DND-41 (cell line): Measurements from ENCODE around the gene ACOX3.
"Not testable (repeated sequence)": the region's sequence is repeated elsewhere in the genome, so short reads cannot be mapped to it uniquely, and the experiment has no call there.

Experiments used
- ATAC-seq: fragments of 200-7000 bp; cut with Tn5 transposase; 3 replicates; pipeline ENCODE4 v1.9.1; 2021; ENCODE audit warnings: low read depth; ENCODE audit not compliant: insufficient read depth
- DNase-seq: peaks from one replicate; pipeline ENCODE4 v3.0.0-alpha.2; 2020
- H2AFZ ChIP-seq: 2 replicates; pipeline ENCODE4 v1.6.0; 2012; ENCODE audit warnings: low read depth, low read length
- H3K27ac ChIP-seq: 2 replicates; pipeline ENCODE4 v1.5.1; 2012; ENCODE audit warnings: low read length, inconsistent platforms
- H3K27me3 ChIP-seq: fragments of 200-600 bp; sonication (generic); 2 replicates; pipeline ENCODE4 v1.6.0; 2012; ENCODE audit warnings: low read length, mild to moderate bottlenecking, inconsistent platforms; ENCODE audit not compliant: insufficient read depth, poor library complexity
- H3K36me3 ChIP-seq: 2 replicates; pipeline ENCODE4 v1.5.1; 2012; ENCODE audit warnings: low read length, inconsistent platforms; ENCODE audit not compliant: insufficient read depth
- H3K4me1 ChIP-seq: 2 replicates; pipeline ENCODE4 v1.5.1; 2012; ENCODE audit warnings: mild to moderate bottlenecking, low read length; ENCODE audit not compliant: insufficient read depth
- H3K4me2 ChIP-seq: 2 replicates; pipeline ENCODE4 v1.6.0; 2012; ENCODE audit warnings: mild to moderate bottlenecking, moderate library complexity, low read length, inconsistent platforms; ENCODE audit not compliant: insufficient read depth
- H3K4me3 ChIP-seq, 2 experiments: fragments of 200-600 bp in 1 of 2; shearing (Covaris generic) in 1 of 2; 2 replicates each; pipeline ENCODE4 v1.5.1; 2012 to 2016; ENCODE audit warnings: inconsistent platforms in 2 of 2, low read length in 2 of 2, mild to moderate bottlenecking in 2 of 2, low read depth in 1 of 2, moderate library complexity in 1 of 2
- H3K79me2 ChIP-seq: 2 replicates; pipeline ENCODE4 v1.6.0; 2012; ENCODE audit warnings: low read length, inconsistent platforms; ENCODE audit not compliant: insufficient read depth
- H3K9ac ChIP-seq: 2 replicates; pipeline ENCODE4 v1.6.0; 2012; ENCODE audit warnings: low read depth, mild to moderate bottlenecking, inconsistent platforms, low read length, moderate library complexity
- H3K9me3 ChIP-seq: 2 replicates; pipeline ENCODE4 v1.5.1; 2012; ENCODE audit warnings: low read length, moderate library complexity, mild to moderate bottlenecking, inconsistent platforms; ENCODE audit not compliant: insufficient read depth, severe bottlenecking
- H4K20me1 ChIP-seq: 2 replicates; pipeline ENCODE4 v1.6.0; 2012; ENCODE audit warnings: low read length; ENCODE audit not compliant: insufficient read depth
- CTCF ChIP-seq: IDR thresholded peaks from 2 replicates; pipeline ENCODE4 v1.5.1; 2012; ENCODE audit warnings: borderline replicate concordance, low read length, moderate library complexity, mild to moderate bottlenecking; ENCODE audit not compliant: poor library complexity, severe bottlenecking; ENCODE audit errors: extremely low read depth
- EZH2 ChIP-seq: IDR thresholded peaks from 3 replicates; pipeline ENCODE4 v1.6.1; 2012; ENCODE audit warnings: borderline replicate concordance, low read depth, mild to moderate bottlenecking, moderate library complexity, low read length, inconsistent platforms; ENCODE audit not compliant: severe bottlenecking

The ACOX3 gene

GRCh38 chr4:8387615-8388527, 52.7 kb downstream of the ACOX3 start:
- Histone ChIP-seq H3K79me2 (no peaks in the 10 kb centered on the region), H4K20me1 (no peaks in the 10 kb centered on the region; the same call in 1 of the 2 replicates), H3K36me3 (peaks cover 23% of the 10 kb centered on the region), H3K4me1 (no peaks in the 10 kb centered on the region), H3K4me2 (no peak overlapping the region), H3K27ac (no peak overlapping the region), H3K9ac (no peak overlapping the region), H3K9me3 (no peaks in the 10 kb centered on the region), H3K4me3 (no peak overlapping the region), H2AFZ (no peak overlapping the region), H3K27me3 (no peaks in the 10 kb centered on the region)
- ATAC-seq, result no peak
- DNase-seq, result no peak
- TF ChIP-seq EZH2 (no peak), CTCF (no peak)

- Histone ChIP-seq H3K4me2 (no peak overlapping the region), H3K36me3 (peaks cover 23% of the 10 kb centered on the region), H3K79me2 (no peaks in the 10 kb centered on the region), H3K27me3 (no peaks in the 10 kb centered on the region), H2AFZ (no peak overlapping the region), H3K4me3 (no peak overlapping the region), H4K20me1 (no peaks in the 10 kb centered on the region; the same call in 1 of the 2 replicates), H3K27ac (no peak overlapping the region), H3K9me3 (no peaks in the 10 kb centered on the region), H3K4me1 (no peaks in the 10 kb centered on the region), H3K9ac (no peak overlapping the region)
- TF ChIP-seq EZH2 (no peak), CTCF (no peak)
- DNase-seq (no peak), ATAC-seq (no peak)
Measured at GRCh38 chr4:8387194-8387593, 53.3 kb downstream of the ACOX3 start.

GRCh38 chr4:8386731-8387130, 53.8 kb downstream of the ACOX3 start:
- Histone ChIP-seq H2AFZ (no peak overlapping the region), H3K9ac (no peak overlapping the region), H3K9me3 (no peaks in the 10 kb centered on the region), H3K36me3 (peaks cover 23% of the 10 kb centered on the region), H3K4me2 (no peak overlapping the region), H3K4me3 (no peak overlapping the region), H3K79me2 (no peaks in the 10 kb centered on the region), H4K20me1 (no peaks in the 10 kb centered on the region; the same call in 1 of the 2 replicates), H3K27ac (no peak overlapping the region), H3K27me3 (no peaks in the 10 kb centered on the region), H3K4me1 (no peaks in the 10 kb centered on the region)
- TF ChIP-seq CTCF (no peak), EZH2 (no peak)
- ATAC-seq, result no peak
- DNase-seq, result no peak

- DNase-seq, H2AFZ ChIP-seq, H3K9me3 ChIP-seq, H3K79me2 ChIP-seq, H3K4me1 ChIP-seq, H3K27ac ChIP-seq, H3K27me3 ChIP-seq, ATAC-seq, H4K20me1 ChIP-seq, H3K4me3 ChIP-seq, H3K4me2 ChIP-seq, H3K9ac ChIP-seq: not testable (repeated sequence)
- H3K36me3 ChIP-seq, result peaks cover 23% of the 10 kb centered on the region
Measured at GRCh38 chr4:8386131-8386530, 54.4 kb downstream of the ACOX3 start.
